Measurements from ENCODE around the gene NUB1.
A peak's percentile ranks its signal among the peaks of the same experiment; 100 is the strongest.

Gene NUB1

DNA sequence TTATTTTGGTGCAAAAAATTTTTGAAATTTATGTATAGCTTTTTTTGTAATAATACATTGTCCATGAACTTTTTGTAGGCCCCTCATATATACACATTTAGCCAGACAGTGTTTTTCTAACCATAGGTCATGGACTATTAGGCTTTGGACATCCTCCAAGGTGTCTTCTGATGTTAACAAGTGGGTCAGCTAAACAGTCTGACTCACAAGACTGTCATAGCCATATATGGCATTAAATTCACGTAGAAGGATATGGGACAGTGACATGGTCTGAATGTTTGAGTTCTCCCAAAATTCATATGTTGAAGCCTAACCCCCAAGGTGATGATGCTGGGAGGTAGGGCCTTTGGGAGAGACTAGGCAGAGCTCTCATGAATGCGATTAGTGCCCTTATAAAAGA is 14.0 kb upstream of the NUB1 start:
- no peak overlapping the region for H3K27ac Mint-ChIP-seq
- H3K4me1 Mint-ChIP-seq (ENCODE audit: low read depth): no peaks in the 10 kb centered on the region
- H3K27me3 Mint-ChIP-seq: no peaks in the 10 kb centered on the region
- H3K4me3 Mint-ChIP-seq: no peak overlapping the region
- H3K36me3 Mint-ChIP-seq: no peaks in the 10 kb centered on the region
- H3K9me3 Mint-ChIP-seq (ENCODE audit: low read depth): no peaks in the 10 kb centered on the region

DNA sequence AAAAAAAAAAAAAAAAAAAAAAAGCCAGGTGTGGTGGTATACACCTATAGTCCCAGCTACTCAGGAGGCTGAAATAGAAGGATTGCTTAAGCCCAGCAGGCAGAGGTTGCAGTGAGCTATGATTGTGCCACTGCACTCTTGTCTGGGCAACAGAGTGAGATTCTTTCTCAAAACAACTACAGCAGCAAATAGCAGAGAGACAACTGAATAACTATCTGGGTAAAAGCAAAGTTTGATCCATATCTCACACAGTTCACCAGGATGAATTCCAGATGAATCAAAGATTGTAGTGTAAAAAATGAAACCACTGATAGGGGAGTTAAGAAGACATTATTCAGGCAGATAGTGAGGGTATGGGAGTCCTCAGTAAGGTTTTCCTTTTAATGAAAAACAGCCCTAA is 11.4 kb upstream of the NUB1 start:
- Mint-ChIP-seq H3K9me3 (ENCODE audit: low read depth) (no peaks in the 10 kb centered on the region), H3K27me3 (no peaks in the 10 kb centered on the region), H3K4me3 (no peak overlapping the region), H3K4me1 (ENCODE audit: low read depth) (no peaks in the 10 kb centered on the region), H3K27ac (no peak overlapping the region), H3K36me3 (no peaks in the 10 kb centered on the region)

DNA sequence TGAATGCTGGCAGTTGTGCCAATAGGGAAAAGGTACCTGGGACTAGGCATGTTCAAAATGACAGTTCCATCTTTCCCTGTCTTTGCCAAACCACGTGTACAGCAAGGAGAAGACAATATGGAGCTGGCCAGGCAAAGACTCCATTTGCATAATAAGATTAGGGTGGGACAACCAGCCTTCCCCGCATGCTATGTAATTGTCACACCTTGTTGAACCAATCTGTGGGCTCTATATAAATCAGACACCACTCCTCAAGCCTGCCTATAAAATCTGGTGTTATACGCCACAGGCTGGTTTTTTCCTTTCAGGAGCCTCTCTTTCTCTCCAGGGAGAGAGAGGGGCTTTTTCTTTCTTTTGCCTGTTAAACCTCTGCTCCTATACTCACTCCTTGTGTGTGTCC is 11.0 kb upstream of the NUB1 start:
- Mint-ChIP-seq H3K4me3 (no peak overlapping the region), H3K4me1 (ENCODE audit: low read depth) (no peaks in the 10 kb centered on the region), H3K9me3 (ENCODE audit: low read depth) (no peaks in the 10 kb centered on the region), H3K36me3 (no peaks in the 10 kb centered on the region), H3K27me3 (no peaks in the 10 kb centered on the region), H3K27ac (no peak overlapping the region)

DNA sequence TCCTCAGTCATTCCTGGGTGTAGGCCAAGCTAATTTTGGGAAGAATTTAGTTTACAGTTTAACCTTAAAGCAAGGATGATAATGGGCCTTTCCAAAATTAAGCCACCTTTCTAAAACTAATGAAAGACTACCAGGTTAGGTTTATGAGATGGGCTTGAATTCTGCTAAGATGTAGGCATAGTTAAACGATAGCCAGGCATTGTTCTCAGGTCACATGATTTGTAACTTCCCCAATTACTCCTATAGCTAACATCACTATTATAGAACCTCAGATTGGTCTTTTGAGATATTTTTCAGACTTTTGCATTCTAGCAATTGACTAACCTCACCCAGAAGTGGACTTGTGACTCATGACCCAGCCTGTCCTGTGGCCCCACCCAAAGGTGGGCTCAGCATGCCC is 7.0 kb upstream of the NUB1 start:
- H3K27ac Mint-ChIP-seq: no peak overlapping the region
- no peaks in the 10 kb centered on the region for H3K36me3 Mint-ChIP-seq
- peaks cover 15% of the 10 kb centered on the region for H3K4me1 Mint-ChIP-seq (ENCODE audit: low read depth)
- H3K4me3 Mint-ChIP-seq: no peak overlapping the region
- H3K27me3 Mint-ChIP-seq: no peaks in the 10 kb centered on the region
- peaks cover 4% of the 10 kb centered on the region for H3K9me3 Mint-ChIP-seq (ENCODE audit: low read depth)

DNA sequence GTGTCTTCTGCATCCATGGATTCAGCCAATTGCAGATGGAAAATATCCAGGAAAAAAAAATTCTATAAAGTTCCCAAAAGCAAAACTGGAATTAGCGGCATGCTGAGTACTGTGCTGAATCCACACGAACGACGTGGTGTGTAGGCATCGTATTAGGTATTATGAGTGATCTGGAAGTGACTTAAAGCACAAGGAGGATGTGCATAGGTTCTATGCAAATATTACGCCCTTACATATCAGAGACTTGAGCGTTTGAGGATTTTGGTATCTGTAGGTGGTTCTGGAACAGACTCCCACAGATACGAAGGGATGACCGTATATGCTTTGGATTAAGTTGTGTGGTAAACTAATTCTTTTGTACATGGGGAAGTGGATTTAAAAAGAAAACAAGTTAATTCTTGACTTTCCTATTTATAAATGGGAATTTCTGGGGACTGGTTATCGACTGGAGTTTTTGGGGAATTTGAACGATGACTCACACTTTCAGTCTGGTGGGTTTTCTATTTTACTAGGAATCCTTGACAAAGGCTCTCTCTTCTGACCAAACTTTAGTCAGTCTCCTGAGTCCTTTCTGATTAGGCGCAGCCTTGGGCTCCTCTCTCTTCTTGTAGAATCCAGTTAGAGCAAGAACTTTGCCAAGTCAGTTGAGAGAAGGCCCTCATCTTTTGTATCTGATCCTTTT is 5.4 kb upstream of the NUB1 start:
- H3K27ac Mint-ChIP-seq: peak overlapping the region; percentile 11
- H3K36me3 Mint-ChIP-seq: no peaks in the 10 kb centered on the region
- peaks cover 8% of the 10 kb centered on the region for H3K9me3 Mint-ChIP-seq (ENCODE audit: low read depth)
- H3K4me1 Mint-ChIP-seq (ENCODE audit: low read depth): peaks cover 30% of the 10 kb centered on the region
- no peaks in the 10 kb centered on the region for H3K27me3 Mint-ChIP-seq
- H3K4me3 Mint-ChIP-seq: no peak overlapping the region

DNA sequence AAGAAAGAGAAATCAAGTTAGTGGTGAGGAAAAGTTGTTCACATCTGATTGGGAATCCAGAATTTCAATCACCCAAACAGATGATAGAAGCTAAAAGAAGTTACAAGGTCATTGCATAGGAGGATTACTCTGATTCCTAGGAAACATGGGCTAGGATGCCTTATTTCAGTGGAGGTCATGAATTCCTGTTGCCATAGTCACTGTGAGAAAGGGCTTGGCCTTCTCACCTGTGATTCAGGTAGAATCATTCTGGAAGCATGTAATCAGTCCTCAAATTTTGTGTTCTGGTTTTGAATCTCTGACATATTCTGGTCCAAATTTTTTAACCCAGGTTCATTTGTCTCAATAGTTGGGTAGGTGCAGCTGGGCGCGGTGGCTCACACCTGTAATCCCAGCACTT is 4.3 kb upstream of the NUB1 start:
- Mint-ChIP-seq H3K27ac (no peak overlapping the region), H3K9me3 (ENCODE audit: low read depth) (peaks cover 8% of the 10 kb centered on the region), H3K4me3 (no peak overlapping the region), H3K27me3 (no peaks in the 10 kb centered on the region), H3K4me1 (ENCODE audit: low read depth) (peaks cover 30% of the 10 kb centered on the region), H3K36me3 (no peaks in the 10 kb centered on the region)

DNA sequence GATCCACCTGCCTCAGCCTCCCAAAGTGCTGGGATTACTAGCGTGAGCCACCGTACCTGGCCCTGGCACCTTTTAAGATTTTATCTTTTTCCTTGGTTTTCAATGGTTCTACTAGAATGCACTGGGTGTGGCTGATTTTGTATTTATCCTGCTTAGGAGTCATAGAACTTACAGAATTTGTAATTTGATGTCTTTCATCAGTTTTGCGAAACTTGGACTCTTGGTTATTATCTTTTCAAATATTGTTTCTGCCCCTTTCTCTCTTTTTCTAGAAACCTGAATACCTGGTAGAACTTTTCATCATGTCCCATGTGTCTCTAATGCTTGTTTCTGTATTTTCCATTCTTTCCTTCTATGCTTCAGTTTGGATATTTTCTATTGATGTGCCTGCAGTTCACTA is 2.8 kb upstream of the NUB1 start:
- Mint-ChIP-seq H3K27me3 (no peaks in the 10 kb centered on the region), H3K27ac (peak overlapping the region; percentile 83), H3K4me1 (ENCODE audit: low read depth) (peaks cover 42% of the 10 kb centered on the region), H3K9me3 (ENCODE audit: low read depth) (peaks cover 8% of the 10 kb centered on the region), H3K4me3 (no peak overlapping the region), H3K36me3 (no peaks in the 10 kb centered on the region)

DNA sequence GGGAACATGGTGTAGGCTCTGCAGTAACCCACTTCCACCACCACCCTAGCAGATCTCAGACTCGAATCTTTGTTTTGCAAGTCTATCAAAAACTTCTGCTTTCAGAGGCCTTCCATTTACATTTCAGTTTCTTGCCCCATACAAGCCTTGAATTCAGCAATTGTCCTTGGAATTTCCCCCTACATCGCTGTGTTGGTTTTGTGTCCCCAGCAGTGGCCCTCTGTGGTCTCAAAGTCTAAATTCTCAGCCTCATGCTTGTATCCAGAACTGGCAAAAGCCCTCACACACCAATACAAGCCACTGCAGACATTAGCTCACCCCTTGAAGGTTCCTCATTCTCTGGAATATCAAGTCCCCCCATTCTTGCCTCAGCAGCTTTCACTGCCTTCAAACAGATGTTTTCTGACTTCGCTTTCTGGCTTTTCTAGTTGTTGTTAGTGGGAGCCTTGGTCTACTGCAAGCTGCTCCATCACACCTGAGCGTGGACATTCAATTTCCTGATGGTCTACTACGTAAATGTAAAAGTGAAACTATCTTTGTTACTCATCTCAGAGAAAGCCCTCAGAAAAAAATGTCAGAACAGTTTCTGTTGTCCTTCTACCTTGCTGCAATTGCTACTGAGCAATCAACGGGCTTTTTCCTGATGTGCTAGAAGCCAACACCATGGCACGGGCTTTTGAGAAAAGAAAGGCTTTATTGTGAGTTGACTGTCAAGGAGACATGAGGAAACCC is 1.8 kb upstream of the NUB1 start:
- Mint-ChIP-seq H3K9me3 (ENCODE audit: low read depth) (peaks cover 8% of the 10 kb centered on the region), H3K27me3 (no peaks in the 10 kb centered on the region), H3K36me3 (no peaks in the 10 kb centered on the region), H3K4me1 (ENCODE audit: low read depth) (peaks cover 42% of the 10 kb centered on the region), H3K4me3 (peak overlapping the region; percentile 75), H3K27ac (peak overlapping the region; percentile 83)

DNA sequence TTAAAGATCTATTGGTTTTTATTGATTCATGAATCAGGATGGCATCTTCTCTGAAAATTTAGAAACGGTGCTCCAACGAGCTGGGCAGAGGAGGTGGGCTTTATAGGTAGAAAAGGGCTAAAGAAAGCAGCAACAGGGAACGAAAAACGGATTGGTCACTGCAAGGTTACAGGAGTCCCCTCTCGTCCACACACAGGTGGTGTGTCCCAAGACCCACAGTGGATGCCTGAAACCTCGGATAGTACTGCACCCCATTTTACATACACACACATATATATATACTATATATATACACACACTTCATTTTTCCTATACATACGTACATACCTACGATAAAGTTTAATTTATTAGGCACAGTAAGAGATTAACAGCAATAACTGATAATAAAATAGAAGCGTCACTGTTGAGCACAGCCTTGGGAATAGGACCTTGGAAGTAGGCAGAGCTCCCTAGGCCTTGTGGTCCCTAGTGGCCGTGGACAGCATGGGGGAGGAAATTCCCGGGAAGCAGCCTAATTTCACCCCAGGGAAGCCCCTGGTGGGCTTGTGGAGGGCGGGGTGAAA is 737 bp upstream of the NUB1 start:
- peaks cover 47% of the 10 kb centered on the region for H3K4me1 Mint-ChIP-seq (ENCODE audit: low read depth)
- peaks cover 8% of the 10 kb centered on the region for H3K9me3 Mint-ChIP-seq (ENCODE audit: low read depth)
- peak overlapping the region; percentile 75 for H3K4me3 Mint-ChIP-seq
- peaks cover 2% of the 10 kb centered on the region for H3K36me3 Mint-ChIP-seq
- no peaks in the 10 kb centered on the region for H3K27me3 Mint-ChIP-seq
- peak overlapping the region; percentile 83 for H3K27ac Mint-ChIP-seq

DNA sequence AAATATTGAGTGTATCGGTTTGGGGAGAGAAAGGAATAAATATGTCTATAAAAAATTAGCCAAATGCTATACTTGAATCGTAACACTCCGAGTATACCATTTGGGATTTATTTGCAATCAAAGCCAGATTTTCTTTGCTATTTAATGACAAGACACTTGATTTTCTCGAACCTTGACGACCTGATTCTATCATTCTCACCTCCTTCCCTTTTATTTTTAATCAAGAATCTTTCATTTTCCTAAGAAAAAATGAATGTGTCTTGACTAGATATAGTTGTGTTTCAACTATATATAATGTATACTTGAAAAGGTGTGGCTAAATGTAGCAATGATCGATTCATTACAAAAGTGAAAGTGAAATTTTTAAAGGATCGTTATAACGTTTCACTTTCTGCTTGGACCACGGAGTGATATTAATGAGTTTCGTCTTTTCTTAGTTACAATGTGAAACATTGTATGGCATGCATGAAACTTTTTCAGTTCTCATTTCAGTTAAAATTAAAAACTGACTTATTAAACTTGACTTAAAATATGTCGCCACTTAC is 562 bp downstream of the NUB1 start:
- Mint-ChIP-seq H3K27ac (peak overlapping the region; percentile 93), H3K4me1 (ENCODE audit: low read depth) (peaks cover 49% of the 10 kb centered on the region), H3K9me3 (ENCODE audit: low read depth) (peaks cover 8% of the 10 kb centered on the region), H3K27me3 (no peaks in the 10 kb centered on the region), H3K4me3 (peak overlapping the region; percentile 92), H3K36me3 (peaks cover 2% of the 10 kb centered on the region)

DNA sequence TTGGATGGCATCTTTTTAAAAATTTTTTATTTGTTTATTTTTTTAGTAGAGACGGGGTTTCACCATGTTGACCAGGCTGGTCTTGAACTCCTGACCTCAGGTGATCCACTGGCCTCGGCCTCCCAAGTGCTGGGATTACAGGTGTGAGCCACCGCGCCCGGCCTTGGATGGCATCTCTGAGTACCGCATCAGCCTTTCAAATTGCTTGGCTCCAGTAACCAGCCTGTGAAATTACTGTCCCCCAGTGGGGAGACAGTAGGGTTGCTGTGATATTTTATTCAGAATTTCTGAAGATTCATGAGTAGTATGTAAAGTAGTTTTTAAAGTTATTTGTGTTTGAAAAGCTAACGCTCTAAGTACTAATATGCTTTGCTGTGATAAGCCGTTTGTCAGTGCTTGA is 1.2 kb downstream of the NUB1 start:
- Mint-ChIP-seq H3K36me3 (peaks cover 4% of the 10 kb centered on the region), H3K4me3 (peak overlapping the region; percentile 92), H3K27ac (peak overlapping the region; percentile 93), H3K9me3 (ENCODE audit: low read depth) (peaks cover 8% of the 10 kb centered on the region), H3K27me3 (no peaks in the 10 kb centered on the region), H3K4me1 (ENCODE audit: low read depth) (peaks cover 49% of the 10 kb centered on the region)

DNA sequence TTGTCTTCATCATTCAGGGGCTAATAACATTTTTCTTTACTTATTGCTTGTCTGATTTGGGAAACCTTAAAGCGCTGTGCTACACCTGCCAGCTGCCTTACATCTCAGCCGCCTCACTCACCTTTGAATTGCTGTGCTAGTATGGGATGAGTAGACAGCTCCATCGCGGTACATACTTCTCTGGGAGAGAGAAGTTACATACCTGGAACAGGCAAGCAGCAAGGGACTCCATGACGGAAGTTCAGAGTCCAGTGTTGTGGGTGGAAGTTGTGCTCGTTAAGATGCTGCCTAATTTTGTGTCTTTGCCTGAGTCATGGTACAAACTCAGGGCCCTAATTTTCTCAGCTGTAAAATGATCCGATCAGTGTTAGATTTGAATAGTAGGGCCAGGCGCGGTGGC is 1.9 kb downstream of the NUB1 start:
- Mint-ChIP-seq H3K27me3 (no peaks in the 10 kb centered on the region), H3K27ac (peak overlapping the region; percentile 83), H3K4me3 (peak overlapping the region; percentile 92), H3K9me3 (ENCODE audit: low read depth) (peaks cover 8% of the 10 kb centered on the region), H3K36me3 (peaks cover 6% of the 10 kb centered on the region), H3K4me1 (ENCODE audit: low read depth) (peaks cover 52% of the 10 kb centered on the region)

DNA sequence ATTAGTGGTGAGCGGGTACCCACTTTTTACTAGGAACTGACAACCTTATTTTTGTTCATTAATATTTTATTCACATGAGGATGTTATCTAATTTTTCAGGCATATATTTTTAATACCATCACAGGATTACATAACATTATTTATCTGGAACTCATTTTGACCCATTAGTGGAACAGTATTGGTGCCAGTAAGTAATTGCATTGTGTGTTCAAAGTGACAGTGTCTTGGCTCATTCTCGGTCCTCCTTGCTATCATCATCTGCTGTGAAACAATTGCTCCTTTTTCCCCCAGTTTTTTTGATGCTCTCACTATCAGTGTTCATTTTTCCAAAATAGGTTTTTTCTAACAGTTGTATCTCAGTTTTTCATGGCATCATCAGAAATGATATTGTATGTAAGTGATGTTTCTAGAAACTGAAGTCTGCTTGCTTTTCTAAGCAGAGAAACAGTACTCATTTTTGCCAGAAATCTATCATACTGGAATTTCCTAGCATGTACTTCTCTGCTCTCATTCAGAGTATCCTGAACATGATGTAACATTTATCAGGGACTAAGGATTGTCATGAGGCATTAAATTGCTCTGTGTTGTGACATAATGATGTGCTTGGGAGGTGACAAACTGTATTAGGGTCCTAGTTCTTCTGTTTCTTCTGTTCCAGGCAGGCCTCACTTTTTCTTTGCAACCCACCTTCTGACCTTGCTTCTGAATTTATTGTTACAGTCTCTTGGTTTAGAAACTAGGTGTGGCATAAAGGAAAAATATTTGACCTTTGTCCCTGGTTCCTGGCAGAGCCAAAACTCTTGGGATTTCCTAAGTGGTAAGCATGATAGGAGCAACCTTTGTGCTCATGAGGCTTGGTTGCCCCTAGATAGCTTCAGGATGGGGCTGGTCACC is 4.2 kb downstream of the NUB1 start:
- H3K27ac Mint-ChIP-seq: peak overlapping the region; percentile 77
- no peak overlapping the region for H3K4me3 Mint-ChIP-seq
- H3K4me1 Mint-ChIP-seq (ENCODE audit: low read depth): peaks cover 50% of the 10 kb centered on the region
- peaks cover 6% of the 10 kb centered on the region for H3K36me3 Mint-ChIP-seq
- H3K9me3 Mint-ChIP-seq (ENCODE audit: low read depth): no peaks in the 10 kb centered on the region
- no peaks in the 10 kb centered on the region for H3K27me3 Mint-ChIP-seq

DNA sequence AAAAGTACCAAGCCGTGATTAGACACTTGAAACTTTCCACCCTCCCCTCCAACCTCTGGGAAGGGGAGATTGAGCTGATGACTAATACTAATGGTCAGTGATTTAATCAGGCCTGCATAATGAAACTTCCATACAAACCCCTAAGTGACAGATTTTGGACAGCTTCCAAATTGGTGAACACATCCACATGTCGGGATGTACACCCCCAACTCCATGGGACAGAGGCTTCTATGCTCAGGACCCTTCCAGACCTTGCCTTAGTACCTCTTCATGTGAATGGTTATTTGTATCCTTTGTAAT is 4.8 kb downstream of the NUB1 start:
- Mint-ChIP-seq H3K27ac (peak overlapping the region; percentile 77), H3K4me1 (ENCODE audit: low read depth) (peaks cover 53% of the 10 kb centered on the region), H3K9me3 (ENCODE audit: low read depth) (no peaks in the 10 kb centered on the region), H3K36me3 (peaks cover 6% of the 10 kb centered on the region), H3K27me3 (no peaks in the 10 kb centered on the region), H3K4me3 (no peak overlapping the region)

DNA sequence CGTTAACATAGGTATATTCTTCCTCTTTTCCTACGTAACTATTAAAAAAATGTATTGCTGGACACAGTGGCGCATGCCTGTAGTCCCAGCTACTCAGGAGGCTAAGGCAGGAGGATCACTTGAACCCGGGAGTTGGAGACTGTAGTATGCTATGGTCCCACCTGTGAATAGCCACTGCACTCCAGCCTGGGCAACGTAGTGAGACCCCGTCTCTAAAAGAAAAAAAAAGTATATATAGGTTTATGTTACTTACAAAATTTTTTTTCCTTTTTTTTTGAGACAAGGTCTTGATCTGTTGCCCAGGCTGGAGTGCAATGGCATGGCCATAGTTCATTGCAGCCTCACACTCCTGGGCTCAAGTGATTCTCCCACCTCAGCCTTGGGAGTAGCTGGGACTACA is 5.6 kb downstream of the NUB1 start:
- no peaks in the 10 kb centered on the region for H3K9me3 Mint-ChIP-seq (ENCODE audit: low read depth)
- peak overlapping the region; percentile 83 for H3K27ac Mint-ChIP-seq
- H3K27me3 Mint-ChIP-seq: no peaks in the 10 kb centered on the region
- H3K4me3 Mint-ChIP-seq: no peak overlapping the region
- H3K4me1 Mint-ChIP-seq (ENCODE audit: low read depth): peaks cover 61% of the 10 kb centered on the region
- H3K36me3 Mint-ChIP-seq: peaks cover 8% of the 10 kb centered on the region

Data from activated naive CD8-positive, alpha-beta T cell (primary cell).